Effector memory CD8-positive, alpha-beta T cell (primary cell): ENCODE measurements around the gene GGT5.
"Not testable (repeated sequence)": the region's sequence is repeated elsewhere in the genome, so short reads cannot be mapped to it uniquely, and the experiment has no call there.

ENCODE experiments used
- ATAC-seq: fragments of 150-1000 bp; cut with Tn5 transposase; replicated peaks from 2 replicates; pipeline ENCODE4 v1.10.0; 2021; ENCODE audit warnings: mild to moderate bottlenecking, moderate library complexity
- DNase-seq, 3 experiments: peaks; one replicate each; pipeline ENCODE4 v3.0.0; 2021
- H3K27ac Mint-ChIP-seq, 2 donors: one replicate each; pipeline ENCODE4 v1.8.0; 2022; ENCODE audit warnings: mild to moderate bottlenecking in 2 of 2, mixed read lengths in 2 of 2, moderate library complexity in 2 of 2
- H3K27me3 Mint-ChIP-seq, 2 donors: one replicate each; pipeline ENCODE4 v1.8.0; 2022; ENCODE audit warnings: mixed read lengths in 2 of 2
- H3K36me3 Mint-ChIP-seq: one replicate; pipeline ENCODE4 v1.8.0; 2022; ENCODE audit warnings: mild to moderate bottlenecking, moderate library complexity, mixed read lengths; ENCODE audit not compliant: insufficient read depth
- H3K4me1 Mint-ChIP-seq, 2 donors: one replicate each; pipeline ENCODE4 v1.8.0; 2022; ENCODE audit warnings: low read depth in 2 of 2, mixed read lengths in 2 of 2
- H3K4me3 Mint-ChIP-seq, 2 donors: one replicate each; pipeline ENCODE4 v1.8.0; 2022; ENCODE audit warnings: mild to moderate bottlenecking in 2 of 2, mixed read lengths in 2 of 2, moderate library complexity in 2 of 2
- H3K9me3 Mint-ChIP-seq, 2 donors: one replicate each; pipeline ENCODE4 v1.8.0; 2022; ENCODE audit warnings: mixed read lengths in 2 of 2
- total RNA-seq, 9 experiments: gene quantifications; one replicate each; lab custom pipeline; 2026; lab: John Stamatoyannopoulos, UW

Gene GGT5
- 0 to 0.06 (median 0) reads per million in 9 experiments for total RNA-seq

GRCh38 chr22:24245030-24245431, at the start of gene GGT5:
GGT5 (minus strand) TSS chr22:24245082; CDS start chr22:24244725, 357 bp downstream.
- not testable (repeated sequence) for H3K9me3 Mint-ChIP-seq, ATAC-seq, DNase-seq, H3K27me3 Mint-ChIP-seq, H3K36me3 Mint-ChIP-seq
- Mint-ChIP-seq H3K4me3 (peak within 1 kb of the TSS in 1 of 2 donors; percentile 27), H3K4me1 (peaks cover 18 to 19% of the 10 kb centered on the region in 2 donors), H3K27ac (peak within 1 kb of the TSS in 1 of 2 donors; percentile 74)

GRCh38 chr22:24292202-24292830, 47.4 kb upstream of the GGT5 start:
- H3K36me3 Mint-ChIP-seq, H3K9me3 Mint-ChIP-seq, ATAC-seq, H3K27ac Mint-ChIP-seq, H3K4me3 Mint-ChIP-seq, H3K27me3 Mint-ChIP-seq, DNase-seq: not testable (repeated sequence)
- H3K4me1 Mint-ChIP-seq, result peaks cover 11 to 12% of the 10 kb centered on the region in 2 donors

- Mint-ChIP-seq H3K27ac (no peak overlapping the region), H3K36me3 (peaks cover 2% of the 10 kb centered on the region), H3K4me3 (no peak overlapping the region), H3K27me3 (no peaks in the 10 kb centered on the region), H3K4me1 (peaks cover 14% of the 10 kb centered on the region in 2 donors), H3K9me3 (no peaks in the 10 kb centered on the region)
- DNase-seq (no peak), ATAC-seq (no peak)
Measured at GRCh38 chr22:24291515-24292201, 46.8 kb upstream of the GGT5 start.

DNA sequence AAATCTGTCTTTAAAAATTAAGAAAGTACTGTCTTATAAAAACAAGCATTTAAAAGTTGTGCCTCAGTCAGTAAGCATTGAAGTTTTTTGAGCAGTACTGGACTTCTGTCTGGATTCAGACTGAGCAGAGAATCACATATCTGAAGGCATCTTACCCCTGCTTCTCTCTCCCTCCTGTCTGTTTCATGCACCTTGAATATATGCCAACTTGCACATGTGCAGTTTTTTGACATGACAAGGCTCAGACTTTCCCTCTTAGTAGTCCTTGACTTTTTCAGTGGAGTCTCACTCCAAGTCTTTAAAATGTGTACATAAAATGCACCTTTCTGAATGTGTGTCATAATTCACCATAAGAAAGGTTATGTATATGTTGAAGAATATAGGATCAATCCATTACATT, 45.6 kb upstream of the GGT5 start:
- peaks cover 2% of the 10 kb centered on the region for H3K36me3 Mint-ChIP-seq
- no peak overlapping the region for H3K27ac Mint-ChIP-seq
- ATAC-seq (no peak), DNase-seq (no peak)
- H3K27me3 Mint-ChIP-seq, result no peaks in the 10 kb centered on the region
- H3K4me1 Mint-ChIP-seq, result peaks cover 9 to 21% of the 10 kb centered on the region in 2 donors
- no peak overlapping the region for H3K4me3 Mint-ChIP-seq
- H3K9me3 Mint-ChIP-seq, result no peaks in the 10 kb centered on the region

DNA sequence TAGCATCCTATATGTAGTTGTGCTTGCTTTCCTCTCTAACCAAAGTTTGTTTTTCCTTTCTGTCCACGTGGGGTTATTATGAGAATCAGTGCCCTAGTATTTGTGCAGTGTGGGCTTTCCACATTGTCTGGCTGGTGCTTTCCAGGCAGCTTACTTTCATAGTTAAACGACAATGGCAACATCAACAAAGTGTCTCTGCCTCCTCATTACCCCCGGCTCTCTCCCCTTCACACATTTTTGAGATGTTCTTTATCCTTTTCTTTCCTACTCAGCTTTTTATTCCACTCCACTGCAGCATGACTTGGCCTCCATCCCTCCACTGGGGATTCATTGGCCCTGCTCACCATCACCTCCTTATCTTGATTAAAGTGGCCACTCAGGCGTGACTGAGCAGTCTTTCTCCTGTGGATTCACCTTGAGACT, 44.9 kb upstream of the GGT5 start:
- ATAC-seq (no peak), DNase-seq (no peak)
- no peak overlapping the region for H3K4me3 Mint-ChIP-seq
- H3K4me1 Mint-ChIP-seq, result peaks cover 16 to 28% of the 10 kb centered on the region in 2 donors
- no peaks in the 10 kb centered on the region for H3K27me3 Mint-ChIP-seq
- H3K27ac Mint-ChIP-seq, result peak overlapping the region in 1 of 2 donors; percentile 12
- no peaks in the 10 kb centered on the region for H3K9me3 Mint-ChIP-seq
- H3K36me3 Mint-ChIP-seq, result peaks cover 2% of the 10 kb centered on the region

DNA sequence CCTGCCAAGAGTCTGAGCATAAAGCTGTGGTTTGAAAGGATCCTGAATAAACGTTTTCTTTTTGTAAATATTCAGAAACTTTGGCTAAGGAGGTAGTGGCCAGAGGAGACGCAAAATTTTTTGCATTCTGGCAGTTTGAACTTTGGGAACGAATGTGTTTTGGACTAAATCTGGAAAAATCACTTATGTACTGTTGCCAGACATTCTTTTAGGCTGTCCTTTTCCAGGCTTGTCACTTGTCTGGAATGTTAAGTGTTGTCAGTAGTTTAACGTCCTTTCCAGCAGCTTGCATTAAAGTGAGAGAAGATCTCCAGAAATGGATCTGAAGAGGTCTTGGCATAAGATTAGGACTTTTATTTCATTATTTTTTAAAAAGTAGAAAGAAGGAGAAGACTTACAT, 44.2 kb upstream of the GGT5 start:
- DNase-seq (no peak), ATAC-seq (no peak)
- H3K9me3 Mint-ChIP-seq, result no peaks in the 10 kb centered on the region
- peak overlapping the region in 1 of 2 donors; percentile 12 for H3K27ac Mint-ChIP-seq
- H3K27me3 Mint-ChIP-seq, result no peaks in the 10 kb centered on the region
- peaks cover 18 to 32% of the 10 kb centered on the region in 2 donors for H3K4me1 Mint-ChIP-seq
- no peak overlapping the region for H3K4me3 Mint-ChIP-seq
- peaks cover 2% of the 10 kb centered on the region for H3K36me3 Mint-ChIP-seq

DNA sequence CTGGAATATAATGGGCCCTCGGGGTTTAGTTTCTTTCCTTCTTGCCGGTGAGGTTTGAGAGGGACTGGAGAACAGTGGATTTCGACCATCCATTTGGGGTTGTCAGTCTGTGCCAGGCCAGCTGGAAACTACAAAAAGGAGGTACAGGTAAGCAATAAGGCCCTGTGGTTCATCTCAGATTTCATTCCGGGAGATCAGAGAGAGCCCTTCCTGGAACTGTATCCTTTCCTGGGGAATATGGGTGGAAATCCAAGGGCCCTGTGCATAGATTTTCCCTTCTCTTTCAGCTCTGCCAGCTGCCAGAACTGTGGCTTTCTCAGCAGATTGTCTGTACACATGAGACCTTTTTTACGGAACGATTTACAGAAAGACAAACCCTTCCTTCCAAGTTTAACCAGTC, 42.9 kb upstream of the GGT5 start:
- not testable (repeated sequence) for H3K27me3 Mint-ChIP-seq, H3K4me3 Mint-ChIP-seq, H3K27ac Mint-ChIP-seq, H3K9me3 Mint-ChIP-seq, ATAC-seq, DNase-seq, H3K36me3 Mint-ChIP-seq
- H3K4me1 Mint-ChIP-seq, result peaks cover 22 to 37% of the 10 kb centered on the region in 2 donors

GRCh38 chr22:24287212-24287611, 42.3 kb upstream of the GGT5 start:
- H3K27ac Mint-ChIP-seq, result not testable (repeated sequence)

GRCh38 chr22:24285245-24285644, 40.4 kb upstream of the GGT5 start:
- ATAC-seq, result peak; percentile 75
- H3K27ac Mint-ChIP-seq, result peak overlapping the region; percentile 20 to 22
- no peaks in the 10 kb centered on the region for H3K9me3 Mint-ChIP-seq
- no peak for DNase-seq
- peaks cover 29 to 47% of the 10 kb centered on the region in 2 donors for H3K4me1 Mint-ChIP-seq
- peak overlapping the region; percentile 9 to 39 for H3K4me3 Mint-ChIP-seq
- H3K36me3 Mint-ChIP-seq, result peaks cover 2% of the 10 kb centered on the region
- no peaks in the 10 kb centered on the region for H3K27me3 Mint-ChIP-seq

More at GRCh38 chr22:24287212-24287611, 42.3 kb upstream of the GGT5 start:
- H3K9me3 Mint-ChIP-seq, DNase-seq, ATAC-seq, H3K4me3 Mint-ChIP-seq, H3K36me3 Mint-ChIP-seq, H3K27me3 Mint-ChIP-seq: not testable (repeated sequence)
- peaks cover 25 to 37% of the 10 kb centered on the region in 2 donors for H3K4me1 Mint-ChIP-seq

DNA sequence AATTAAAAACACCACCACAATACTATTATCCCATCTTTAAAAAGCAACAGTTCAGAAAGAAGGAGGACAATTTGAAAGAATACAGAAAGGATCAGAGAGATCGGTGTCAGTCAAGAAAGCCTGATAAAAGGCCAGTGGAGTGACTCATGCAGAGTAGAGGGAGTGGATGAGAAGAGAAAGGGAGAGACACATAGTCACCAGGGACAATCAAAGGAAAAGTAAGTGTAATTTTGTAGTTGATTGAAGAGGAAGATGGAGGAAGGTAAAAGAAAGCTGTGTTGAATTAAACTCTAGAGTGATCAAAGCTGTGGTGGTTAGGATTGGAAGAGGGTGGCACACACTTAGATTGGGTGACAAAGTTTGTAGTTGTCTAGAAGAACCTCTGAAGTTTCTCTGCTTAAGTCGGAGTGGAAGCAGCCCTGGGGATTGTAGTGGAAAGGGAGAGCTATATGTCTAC, 39.9 kb upstream of the GGT5 start:
- Mint-ChIP-seq H3K27me3 (no peaks in the 10 kb centered on the region), H3K36me3 (peaks cover 2% of the 10 kb centered on the region), H3K27ac (peak overlapping the region in 1 of 2 donors; percentile 22), H3K4me3 (peak overlapping the region in 1 of 2 donors; percentile 39), H3K9me3 (no peaks in the 10 kb centered on the region), H3K4me1 (peaks cover 26 to 43% of the 10 kb centered on the region in 2 donors)
- DNase-seq, result no peak
- peak; percentile 61 for ATAC-seq

GRCh38 chr22:24282401-24282800, 37.5 kb upstream of the GGT5 start:
- ATAC-seq, result no peak
- H3K27ac Mint-ChIP-seq, result no peak overlapping the region
- no peaks in the 10 kb centered on the region for H3K36me3 Mint-ChIP-seq
- H3K4me3 Mint-ChIP-seq, result no peak overlapping the region
- H3K4me1 Mint-ChIP-seq, result peaks cover 27 to 40% of the 10 kb centered on the region in 2 donors
- H3K9me3 Mint-ChIP-seq, result no peaks in the 10 kb centered on the region
- DNase-seq, result no peak
- no peaks in the 10 kb centered on the region for H3K27me3 Mint-ChIP-seq

DNA sequence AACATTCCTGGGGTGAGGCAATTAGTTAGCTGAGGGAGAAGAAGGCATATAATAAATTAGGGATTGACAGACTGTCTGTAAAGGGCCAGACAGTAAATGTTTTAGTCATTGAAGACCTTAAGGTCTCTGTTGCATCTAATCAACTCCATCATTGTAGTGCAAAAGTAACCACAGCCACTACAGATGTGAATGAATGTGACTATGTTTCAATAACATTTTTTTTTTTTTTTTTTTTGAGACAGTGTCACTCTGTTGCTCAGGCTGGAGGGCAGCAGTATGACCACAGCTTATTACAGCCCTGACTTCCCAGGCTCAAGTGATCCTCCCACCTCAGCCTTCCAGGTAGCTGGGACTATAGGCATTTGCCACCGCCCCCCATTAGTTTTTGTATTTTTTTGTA, 35.5 kb upstream of the GGT5 start:
- H3K4me3 Mint-ChIP-seq, H3K9me3 Mint-ChIP-seq, DNase-seq, H3K36me3 Mint-ChIP-seq, H3K27me3 Mint-ChIP-seq, ATAC-seq: not testable (repeated sequence)
- Mint-ChIP-seq H3K27ac (peak overlapping the region in 1 of 2 donors; percentile 30), H3K4me1 (peaks cover 27 to 37% of the 10 kb centered on the region in 2 donors)

DNA sequence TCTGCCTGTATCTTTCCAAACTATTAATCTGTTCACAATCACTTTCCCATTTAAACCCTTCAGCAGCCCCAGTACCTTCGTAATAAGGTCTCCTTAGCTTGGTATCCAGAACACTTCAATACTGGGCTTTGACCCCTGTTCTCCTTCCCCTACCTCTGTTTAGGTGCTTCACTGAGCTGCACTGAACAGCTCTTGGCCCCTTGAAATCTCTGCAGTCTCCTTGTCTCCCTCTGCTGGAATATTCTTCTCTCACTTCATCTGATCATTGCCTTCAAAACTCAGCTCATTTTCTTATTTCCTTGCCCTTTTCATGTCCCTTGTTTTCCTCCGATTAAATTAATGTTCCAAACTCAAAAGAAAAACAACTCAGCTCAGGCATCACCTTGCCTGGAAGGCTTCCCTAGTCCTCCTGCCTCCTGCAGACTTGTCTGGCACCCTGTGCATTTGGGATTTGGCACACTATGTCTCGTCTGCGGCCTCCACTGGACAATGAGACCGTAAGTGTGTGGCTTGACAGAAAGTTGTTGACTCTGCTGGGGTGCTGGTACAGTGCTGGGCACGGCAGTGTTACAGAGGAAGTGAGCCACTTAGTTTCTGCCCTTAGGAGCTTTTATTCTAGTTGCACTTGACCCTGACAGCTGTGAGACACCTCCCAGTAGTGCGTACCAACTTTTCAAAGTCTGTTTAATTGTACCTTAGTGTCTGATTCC, 30.0 kb upstream of the GGT5 start:
- not testable (repeated sequence) for H3K9me3 Mint-ChIP-seq, ATAC-seq, DNase-seq, H3K36me3 Mint-ChIP-seq, H3K27me3 Mint-ChIP-seq
- H3K27ac Mint-ChIP-seq, result peak overlapping the region; percentile 57 to 59
- H3K4me3 Mint-ChIP-seq, result peak overlapping the region in 1 of 2 donors; percentile 25
- peaks cover 28 to 44% of the 10 kb centered on the region in 2 donors for H3K4me1 Mint-ChIP-seq
